Activated T-cell treated with anti-CD3 and anti-CD28 coated beads, Interleukin-2, amount 50 U/mL, for 48 hours (primary cell): ENCODE measurements around the gene DPH2.
A peak's percentile ranks its signal among the peaks of the same experiment; 100 is the strongest.

Experiments used
- DNase-seq, 2 experiments: peaks; one replicate each; pipeline ENCODE4 v3.0.0-alpha.2; 2020

The DPH2 gene

GRCh38 chr1:43970502-43970901 is 692 bp downstream of the DPH2 start:
- no peak for DNase-seq

DNA sequence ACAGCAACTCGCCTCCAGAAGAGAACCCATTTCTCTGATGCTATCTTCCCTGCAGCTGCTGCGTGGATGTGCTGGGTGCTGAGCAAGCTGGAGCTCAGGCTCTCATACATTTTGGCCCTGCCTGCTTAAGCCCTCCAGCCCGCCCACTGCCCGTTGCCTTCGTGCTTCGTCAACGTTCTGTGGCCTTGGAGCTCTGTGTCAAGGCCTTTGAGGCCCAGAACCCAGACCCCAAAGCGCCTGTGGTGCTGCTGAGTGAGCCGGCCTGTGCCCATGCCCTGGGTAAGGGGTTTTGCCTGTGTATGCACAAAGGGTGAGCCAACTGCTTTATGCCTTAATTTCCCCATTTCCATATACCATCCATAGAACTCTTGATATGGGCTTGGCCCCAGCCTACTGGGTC is 1.1 kb downstream of the DPH2 start:
- no peak for DNase-seq

GRCh38 chr1:43971336-43971980 is 1.6 kb downstream of the DPH2 start:
- DNase-seq: no peak

GRCh38 chr1:43973981-43974442 is 4.2 kb downstream of the DPH2 start:
- no peak for DNase-seq

DNA sequence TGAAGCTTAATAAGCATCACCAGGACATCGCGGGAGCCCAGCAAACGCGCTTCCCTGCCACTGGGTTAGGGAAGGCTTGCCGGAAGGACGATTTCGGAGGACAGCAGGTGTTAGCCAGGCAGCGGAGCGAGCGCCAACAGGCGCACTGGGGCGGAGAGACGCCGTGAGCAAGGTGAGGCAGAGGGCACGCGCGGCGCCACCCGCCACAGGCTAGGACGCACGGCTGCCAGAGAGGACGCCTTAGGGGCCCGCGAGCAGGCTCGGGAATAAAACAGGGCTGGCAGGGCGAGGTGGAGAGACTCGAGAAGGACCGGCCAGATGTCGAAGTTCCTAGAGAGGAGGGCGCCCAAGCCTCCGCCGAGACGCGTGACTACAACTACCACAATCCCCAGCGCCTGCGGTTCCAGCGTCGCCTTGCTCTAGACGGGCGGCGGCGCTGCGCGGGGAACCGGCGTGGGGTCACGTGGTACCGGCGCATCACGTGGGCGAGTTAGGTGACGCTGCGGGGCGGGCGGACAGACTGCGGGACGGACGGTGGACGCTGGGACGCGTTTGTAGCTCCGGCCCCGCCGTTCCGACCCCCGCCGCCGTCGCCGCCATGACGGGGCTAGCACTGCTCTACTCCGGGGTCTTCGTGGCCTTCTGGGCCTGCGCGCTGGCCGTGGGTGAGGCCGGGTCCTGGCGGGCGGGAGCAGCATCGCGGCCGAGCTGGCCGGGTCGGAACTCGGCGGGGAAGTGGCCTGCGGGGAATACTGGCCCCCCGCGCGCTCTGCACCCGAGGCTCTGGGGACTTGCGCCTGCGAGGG is 4.8 kb downstream of the DPH2 start, which contains the start of gene ATP6V0B:
Gene ATP6V0B (plus strand): TSS at position 518 of the 806 bp plus-strand sequence. CDS start 81 bp downstream, at position 599.
- DNase-seq: peak; percentile 97

- DNase-seq: peak in 1 of 2 experiments; percentile 48
These were observed 5.6 kb downstream of the DPH2 start for GRCh38 chr1:43975249-43975961.

GRCh38 chr1:43976045-43976444 is 6.2 kb downstream of the DPH2 start:
- no peak for DNase-seq

GRCh38 chr1:43976890-43977289 is 7.1 kb downstream of the DPH2 start:
- DNase-seq: no peak

DNA sequence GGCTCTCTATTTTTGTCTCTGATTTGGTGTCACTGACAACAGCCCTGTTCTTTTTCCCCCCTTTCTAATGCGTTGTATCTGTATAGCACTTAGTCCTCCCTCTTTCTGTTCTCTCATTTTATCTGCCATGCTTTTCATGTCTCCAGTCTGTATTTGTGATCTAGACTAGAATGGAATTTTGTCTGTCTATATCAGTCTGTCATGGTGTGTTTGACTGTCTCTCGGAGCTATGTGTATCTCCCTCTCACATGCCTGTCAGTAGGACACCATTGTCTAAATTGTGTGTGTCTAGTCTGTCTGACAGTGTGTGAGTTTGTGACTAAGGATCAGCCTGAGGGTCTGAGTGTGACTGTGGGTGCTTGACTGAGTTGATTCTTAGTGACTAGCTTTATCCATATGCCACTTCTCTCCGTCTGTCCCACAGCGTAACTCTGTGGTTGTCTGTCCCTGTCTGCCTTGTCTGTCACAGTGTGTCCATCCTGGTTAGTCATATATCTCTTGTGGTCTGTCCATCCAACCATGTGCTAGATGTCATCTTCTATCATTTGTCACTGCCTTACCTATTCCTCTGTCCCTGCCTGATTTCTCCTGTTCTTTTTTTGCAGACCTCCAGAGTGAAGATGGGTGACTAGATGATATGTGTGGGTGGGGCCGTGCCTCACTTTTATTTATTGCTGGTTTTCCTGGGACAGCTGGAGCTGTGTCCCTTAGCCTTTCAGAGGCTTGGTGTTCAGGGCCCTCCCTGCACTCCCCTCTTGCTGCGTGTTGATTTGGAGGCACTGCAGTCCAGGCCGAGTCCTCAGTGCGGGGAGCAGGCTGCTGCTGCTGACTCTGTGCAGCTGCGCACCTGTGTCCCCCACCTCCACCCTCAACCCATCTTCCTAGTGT is 7.8 kb downstream of the DPH2 start:
- DNase-seq: no peak

GRCh38 chr1:43978264-43978550 is 8.4 kb downstream of the DPH2 start:
- no peak for DNase-seq

GRCh38 chr1:43978551-43979260 is 8.9 kb downstream of the DPH2 start, which contains the start of gene B4GALT2:
TSS of gene B4GALT2 (plus strand) at chr1:43979210. CDS start at chr1:43981161, 1,951 bp downstream.
- peak; percentile 59 to 70 for DNase-seq

GRCh38 chr1:43979261-43979527 is 9.4 kb downstream of the DPH2 start:
- DNase-seq: peak in 1 of 2 experiments; percentile 28

DNA sequence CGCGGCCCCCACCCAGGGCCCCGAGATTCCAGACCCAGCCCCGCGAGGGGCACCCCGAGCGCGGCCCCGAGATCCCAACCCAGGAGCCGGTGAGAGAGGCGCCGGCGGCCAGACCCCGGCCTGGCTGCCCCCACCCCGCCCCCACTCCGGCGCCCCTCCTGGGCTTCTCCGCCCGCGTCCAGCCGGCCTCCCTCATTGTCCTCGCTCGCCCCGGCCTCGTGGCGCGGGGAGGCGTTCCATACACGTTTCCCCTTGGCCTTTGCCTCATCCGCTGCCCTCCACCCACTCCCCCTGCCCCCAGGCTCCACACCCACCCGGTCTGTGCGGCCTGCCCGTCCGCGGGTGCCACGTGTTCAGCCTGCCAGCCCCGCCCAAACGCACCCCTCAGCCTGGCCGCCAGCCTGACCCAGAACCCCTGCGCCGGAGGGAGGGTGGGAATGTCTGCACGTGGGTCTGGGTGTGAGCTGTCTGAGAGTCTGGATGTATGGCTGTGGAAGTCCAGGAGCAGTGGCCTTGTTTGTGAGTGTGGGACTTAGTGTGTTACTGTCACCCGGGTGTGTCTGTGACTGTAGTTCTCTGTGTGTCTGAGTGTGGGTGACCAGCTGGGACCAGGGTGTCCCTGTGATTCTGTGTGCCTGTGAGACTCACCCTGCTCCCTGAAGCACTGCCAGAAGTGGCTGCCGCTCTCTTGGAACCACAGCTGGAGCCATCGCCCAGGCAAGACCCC is 9.9 kb downstream of the DPH2 start:
- DNase-seq: peak; percentile 65 to 70

- no peak for DNase-seq
These were observed 10.7 kb downstream of the DPH2 start for GRCh38 chr1:43980255-43981134.

GRCh38 chr1:43981135-43981491 is 11.3 kb downstream of the DPH2 start:
- DNase-seq: no peak

GRCh38 chr1:43981636-43982035 is 11.8 kb downstream of the DPH2 start:
- no peak for DNase-seq

- no peak for DNase-seq
These were observed 12.4 kb downstream of the DPH2 start for GRCh38 chr1:43982241-43982640.

GRCh38 chr1:43982808-43983207 is 13.0 kb downstream of the DPH2 start:
- DNase-seq: no peak

DNA sequence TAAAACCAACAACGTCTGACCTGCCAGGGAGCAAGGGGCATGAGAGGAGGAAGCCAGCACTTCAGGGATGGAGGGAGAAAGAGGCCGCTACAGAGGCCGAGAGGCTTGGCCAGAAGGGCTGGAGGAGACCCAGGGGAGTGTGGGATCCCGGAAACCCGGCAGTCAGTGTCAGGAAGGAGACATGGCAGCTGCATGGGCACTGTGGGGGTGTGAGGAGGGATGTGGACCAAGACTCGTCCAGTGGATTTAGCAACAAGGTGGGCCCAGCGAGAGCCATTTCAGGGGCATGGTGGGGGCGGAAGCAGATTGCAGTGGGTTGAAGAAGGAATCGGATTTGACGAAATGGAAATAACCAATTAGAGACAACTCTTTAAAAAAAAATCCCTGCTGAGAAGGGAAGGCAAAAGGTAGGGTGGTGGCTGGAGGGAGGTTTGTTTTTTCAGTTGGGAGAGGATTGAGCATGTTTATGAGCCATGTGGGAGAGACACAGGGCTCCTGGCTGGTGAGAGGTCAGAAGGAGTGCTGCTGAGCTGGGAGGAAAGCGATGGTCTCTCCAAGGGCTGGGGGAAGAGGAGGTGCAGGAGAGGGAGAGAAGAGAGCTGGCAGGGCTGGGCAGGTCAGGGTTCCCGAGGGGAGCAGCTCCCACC is 13.6 kb downstream of the DPH2 start:
- DNase-seq: no peak

DNA sequence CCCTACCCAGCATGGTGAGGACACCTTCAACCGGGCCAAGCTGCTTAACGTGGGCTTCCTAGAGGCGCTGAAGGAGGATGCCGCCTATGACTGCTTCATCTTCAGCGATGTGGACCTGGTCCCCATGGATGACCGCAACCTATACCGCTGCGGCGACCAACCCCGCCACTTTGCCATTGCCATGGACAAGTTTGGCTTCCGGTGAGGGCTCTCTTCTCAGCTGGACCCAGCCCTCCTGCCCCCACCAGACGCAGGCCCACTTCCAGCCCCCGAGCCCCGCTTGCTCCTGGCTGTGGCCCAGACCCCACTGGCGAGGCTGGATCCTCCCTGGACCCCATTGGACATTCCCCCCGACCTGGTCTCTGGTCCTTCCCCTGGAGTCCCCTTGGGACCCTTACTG is 15.0 kb downstream of the DPH2 start:
- no peak for DNase-seq
